ENCODE measurements around the gene UBE3A. TPM values are rescaled to one million over a fixed set of nuclear protein-coding genes. Genes with fewer than 3 reads are reported as not detected.
"Not testable (repeated sequence)": the region's sequence is repeated elsewhere in the genome, so short reads cannot be mapped to it uniquely, and the experiment has no call there.

The UBE3A gene
- total RNA-seq, 1 donor from 2014 or later: 109 TPM

DNA sequence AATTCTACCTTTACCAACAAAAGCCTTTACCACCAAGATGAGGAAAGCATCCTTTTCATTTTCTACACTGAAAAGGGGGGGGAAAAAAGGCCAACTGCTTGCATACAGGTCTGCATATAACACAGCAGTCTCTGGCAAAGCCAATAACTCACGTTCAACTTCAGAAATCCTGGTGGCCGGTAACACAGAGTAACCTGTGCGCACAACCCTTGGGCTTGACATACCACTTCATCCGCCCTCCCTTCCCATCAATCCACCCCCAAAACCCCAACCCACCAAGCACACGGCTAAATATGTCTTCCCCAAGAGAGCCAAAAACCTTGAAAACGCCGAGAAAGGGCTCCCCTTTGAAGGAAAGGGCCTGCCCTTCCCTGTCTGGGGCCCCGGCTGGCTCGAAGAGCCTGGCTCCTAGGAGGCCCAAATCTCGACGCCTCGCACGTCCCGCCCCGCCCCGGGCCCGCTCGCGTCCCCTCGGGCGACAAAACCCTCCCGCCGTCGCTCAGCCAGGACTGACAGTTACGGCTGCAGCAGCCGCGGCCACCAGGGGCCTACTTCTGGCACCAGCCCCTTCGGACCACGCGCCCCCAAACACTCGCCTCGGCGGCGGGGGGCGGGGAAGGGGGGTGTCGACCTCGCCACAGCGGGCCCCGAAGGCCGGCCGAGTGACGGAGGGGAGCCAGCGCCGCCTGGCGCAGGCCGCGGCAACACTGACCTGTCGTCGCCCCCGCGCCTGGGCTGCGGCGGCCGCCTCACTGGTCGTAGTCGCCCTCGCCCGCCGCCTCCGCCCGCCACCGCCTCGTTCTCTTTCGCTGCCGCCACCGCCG is 835 bp downstream of the UBE3A start:
- DNase-seq: no peak

DNA sequence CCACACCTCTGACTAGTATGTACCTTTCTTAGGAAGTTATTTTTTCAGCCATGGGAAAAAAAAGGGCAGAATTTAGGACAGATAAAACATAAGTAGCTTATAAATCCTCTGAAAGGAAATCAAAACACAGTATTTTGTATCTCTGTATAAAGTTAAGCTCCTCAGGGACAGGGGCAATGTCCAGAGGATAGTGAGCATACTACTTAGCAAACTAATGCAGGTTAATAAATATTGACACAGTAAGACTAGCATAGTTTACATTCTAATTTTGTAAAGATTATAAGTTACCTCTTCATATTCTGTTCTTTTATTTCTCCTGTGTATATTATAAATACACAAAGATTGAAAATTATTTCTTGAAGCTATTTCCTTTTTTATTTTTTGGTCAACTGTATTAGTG is 2.1 kb downstream of the UBE3A start:
- DNase-seq: no peak

DNA sequence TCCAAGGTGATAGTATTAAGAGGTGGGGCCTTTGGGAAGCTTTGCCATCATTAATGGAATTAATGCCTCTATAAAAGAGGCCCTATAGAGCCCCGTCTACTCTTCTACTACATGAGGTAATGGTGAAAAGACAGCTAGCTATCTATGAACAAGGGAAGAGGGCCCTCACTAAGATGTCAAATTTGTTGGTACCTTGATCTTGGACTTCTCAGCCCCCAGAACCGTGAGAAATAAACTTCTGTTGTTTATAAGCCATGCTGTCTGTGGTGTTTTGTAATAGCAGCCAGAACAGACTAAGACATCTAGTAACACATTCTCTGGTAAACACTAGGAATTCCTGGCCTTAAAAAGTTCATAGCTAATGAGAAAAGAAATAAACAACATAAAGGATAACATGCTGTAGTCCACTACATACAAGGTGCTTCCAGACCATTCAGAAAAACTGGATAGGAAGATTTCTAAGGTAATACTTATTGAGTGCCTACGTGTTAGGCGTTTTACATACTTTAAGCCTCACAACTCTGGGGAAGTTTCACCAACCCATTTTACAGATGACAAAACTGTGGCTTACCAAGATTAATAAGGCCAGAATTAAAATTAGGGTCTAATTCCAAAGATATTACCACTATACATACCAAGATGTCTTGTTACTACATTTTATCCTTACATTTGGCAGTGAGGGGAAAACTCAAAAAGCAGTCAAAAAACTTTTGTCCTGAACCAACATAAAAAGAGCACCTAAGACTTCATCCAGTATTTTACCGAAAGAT is 3.2 kb downstream of the UBE3A start:
- no peak for DNase-seq

DNA sequence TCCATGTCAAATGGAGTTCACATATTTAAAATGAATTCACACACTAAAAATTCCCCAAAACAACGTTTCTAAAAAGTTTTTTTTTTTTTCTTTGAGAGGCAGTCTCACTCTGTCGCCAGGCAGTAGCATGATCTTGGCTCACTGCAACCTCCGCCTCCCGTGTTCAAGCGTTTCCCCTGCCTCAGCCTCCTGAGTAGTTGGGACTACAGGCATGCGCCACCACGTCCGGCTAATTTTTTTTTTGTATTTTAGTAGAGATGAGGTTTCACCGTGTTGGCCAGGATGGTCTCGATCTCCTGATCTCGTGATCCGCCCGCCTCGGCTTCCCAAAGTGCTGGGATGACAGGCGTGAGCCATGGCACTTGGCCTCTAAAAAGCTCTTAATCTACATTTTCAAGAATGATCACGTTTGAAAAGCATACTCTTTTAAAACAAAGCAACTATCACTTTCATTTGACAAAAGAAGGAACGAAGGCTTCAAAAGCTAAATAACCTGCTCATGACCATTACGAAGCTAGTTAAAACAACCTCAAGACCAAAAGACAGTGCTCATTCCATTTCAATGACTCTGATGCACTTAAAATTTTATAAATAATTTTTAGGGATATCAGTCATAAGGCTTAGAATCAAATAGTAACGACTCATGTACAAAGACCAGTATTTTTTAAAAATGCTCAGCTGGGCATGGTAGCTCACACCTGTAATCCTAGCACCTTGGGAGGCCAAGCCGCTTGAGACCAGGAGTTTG is 5.5 kb downstream of the UBE3A start:
- no peak for DNase-seq

DNA sequence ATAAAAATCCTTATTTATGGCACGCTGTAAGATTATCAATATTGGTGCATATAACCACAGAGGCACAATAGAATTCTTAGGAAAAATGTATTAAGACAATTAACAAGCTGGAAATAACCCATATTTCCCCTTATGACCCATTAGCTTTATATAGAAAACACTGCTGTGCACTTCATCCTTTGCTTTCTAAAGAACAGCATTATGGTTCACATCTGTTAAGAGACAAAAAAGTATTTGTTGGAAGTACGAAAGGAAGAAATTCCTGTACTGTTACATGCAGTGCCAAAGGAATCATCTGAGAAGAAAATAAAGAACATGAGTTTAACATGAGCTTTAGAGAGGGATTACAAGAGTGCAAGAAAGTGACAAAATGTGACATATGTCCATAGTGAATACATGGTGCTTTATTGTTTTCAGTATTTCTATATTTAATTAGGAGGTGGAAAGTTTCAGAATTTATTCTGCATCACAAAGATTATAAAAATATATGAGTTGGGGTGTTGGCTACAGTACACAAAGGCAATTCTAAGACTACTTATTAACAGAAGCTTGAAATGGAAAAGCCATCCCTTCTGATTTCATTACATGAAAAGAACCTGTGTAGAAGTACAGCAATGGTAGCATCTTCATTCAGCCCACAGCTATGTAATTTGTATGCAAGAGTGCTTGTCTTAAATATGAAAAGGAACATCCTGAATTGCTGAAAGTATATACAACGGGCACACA is 6.8 kb downstream of the UBE3A start:
- DNase-seq: peak; percentile 50

DNA sequence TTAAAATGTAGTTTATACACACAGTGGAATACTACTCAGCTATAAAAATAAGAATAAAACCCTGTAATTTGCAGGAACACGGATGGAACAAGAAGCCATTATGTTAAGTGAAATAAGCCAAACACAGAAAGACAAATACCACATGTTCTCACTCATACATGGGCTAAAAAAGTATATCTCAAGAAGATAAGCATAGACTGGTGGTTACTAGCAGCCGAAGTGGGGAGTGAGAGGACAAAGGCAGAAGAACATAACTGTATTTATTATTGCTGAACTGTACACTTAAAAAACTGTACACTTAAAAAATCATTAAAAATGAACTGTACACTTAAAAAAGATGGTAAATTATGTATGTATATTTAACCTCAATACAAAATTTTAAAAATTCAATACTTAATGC is 11.0 kb downstream of the UBE3A start:
- no peak for DNase-seq

DNA sequence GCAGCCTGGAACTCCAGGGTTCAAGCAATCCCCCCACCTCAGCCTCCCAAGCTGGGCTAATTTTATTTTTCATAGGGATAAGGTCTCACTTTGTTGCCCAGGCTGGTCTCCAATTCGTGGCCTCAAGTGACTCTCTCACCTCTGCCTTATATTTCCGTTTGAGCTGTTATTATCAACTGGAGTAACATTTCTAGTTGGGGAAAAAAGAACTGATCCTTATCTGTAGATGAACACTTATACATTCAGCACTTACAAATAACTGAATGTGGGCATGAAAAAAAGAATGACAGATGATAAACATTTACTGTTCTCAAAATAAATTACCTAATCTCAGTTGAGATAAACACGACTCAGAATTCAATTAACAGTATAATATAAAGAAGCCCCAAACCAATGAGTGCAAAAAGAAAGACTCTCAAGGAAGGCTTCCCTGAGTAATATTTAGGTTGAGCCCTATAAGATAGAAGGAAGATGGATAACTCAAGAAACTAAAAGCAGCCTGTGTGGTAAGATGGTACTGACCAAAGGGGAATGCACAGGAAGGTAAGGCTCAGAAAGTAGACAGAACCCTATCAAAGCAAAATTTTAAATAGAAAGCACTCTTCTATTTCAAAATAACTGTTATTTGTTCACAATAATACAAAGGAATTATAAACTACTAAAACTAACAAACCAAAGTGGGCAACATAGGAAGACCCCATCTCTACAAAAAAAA is 11.8 kb downstream of the UBE3A start:
- DNase-seq: no peak

DNA sequence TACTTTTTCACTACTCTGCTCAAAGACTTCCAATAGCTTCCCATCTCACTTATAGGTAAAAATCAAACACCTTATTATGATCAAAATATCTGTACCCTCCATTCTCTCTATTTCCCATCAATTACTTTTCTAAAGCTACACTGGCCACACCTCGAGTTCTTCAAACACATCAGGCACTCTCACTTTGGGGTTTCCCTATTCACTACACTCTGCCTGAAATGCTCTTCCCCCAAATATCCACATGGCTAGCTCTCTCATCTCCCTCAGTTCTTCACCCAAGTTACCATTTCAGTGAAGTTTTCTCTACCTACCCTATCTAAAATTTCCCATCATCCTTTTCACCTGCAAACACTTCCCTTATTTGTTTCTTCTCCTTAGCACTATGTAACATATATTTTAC is 14.8 kb downstream of the UBE3A start:
- DNase-seq: no peak

DNA sequence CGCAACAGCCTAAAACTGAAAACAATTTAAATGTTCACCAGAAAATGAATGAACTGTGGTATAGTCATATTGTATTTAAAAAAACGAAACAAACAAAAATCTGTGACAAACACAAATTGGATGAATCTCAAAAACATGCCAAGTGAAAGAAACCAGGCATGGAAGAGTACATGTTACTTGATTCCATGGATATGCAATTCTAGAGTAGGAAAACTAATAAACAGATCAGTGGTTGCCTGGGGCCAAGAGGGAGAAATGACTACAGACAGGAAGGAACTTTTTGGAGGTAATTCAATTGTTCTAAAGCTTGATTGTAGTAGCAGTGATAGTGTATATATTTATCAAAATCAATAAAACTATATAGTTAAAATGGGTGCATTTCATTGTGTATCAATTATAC is 16.8 kb downstream of the UBE3A start:
- DNase-seq: no peak

DNA sequence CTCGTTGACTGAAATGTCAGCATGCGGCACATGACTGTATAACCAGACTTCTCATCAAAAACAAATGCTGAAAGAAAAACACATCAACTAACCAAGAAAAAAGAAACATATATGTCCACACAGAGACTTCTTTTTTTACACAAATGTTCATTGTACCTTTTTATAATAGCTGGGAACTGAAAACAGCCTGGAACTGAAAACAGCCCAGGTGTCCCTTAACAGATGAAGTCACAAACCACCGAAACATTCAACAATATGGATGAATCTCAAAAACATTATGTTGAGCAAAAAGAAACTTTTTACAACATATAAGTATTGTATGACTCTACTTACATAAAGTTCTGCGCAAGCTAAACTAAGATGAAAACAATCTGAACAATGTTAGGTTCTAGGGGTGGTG is 20.6 kb downstream of the UBE3A start:
- DNase-seq: no peak

DNA sequence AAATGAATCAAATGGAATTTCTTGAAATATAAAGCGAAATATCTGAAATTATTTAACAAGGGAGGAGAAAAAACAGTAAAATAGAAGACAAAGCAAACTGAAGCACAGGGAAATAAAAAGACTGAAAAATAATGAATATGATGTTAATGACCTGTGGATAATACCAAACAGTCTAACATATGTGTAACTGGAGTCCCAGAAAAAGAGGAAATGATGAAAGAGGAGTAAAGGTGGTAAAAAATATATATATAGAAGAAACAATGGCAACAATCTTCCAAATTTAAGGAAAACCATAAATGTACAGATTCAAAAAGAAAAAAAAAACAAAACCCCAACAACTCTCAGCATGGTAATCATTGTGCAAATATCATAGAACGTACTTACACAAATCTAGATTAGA is 21.2 kb downstream of the UBE3A start:
- no peak for DNase-seq

DNA sequence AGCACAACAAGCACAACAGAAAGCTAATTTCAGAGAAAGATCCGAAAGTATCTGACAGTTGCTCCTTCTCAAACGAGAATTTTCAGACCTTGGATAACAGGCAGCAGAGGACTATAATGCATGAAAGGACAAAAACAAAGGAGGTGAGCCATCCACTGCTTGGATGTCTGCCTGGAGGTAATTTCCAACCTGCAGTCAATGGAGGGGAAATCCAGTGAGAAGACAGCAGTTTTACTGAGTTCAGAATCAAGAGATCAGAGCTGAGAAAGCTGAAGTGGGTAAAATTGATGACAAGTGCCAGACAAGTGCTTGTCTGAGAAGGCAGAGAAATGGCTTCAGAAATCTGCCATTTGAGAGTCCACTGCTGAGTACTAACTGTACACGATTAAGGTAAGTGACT is 22.1 kb downstream of the UBE3A start:
- DNase-seq: no peak

DNA sequence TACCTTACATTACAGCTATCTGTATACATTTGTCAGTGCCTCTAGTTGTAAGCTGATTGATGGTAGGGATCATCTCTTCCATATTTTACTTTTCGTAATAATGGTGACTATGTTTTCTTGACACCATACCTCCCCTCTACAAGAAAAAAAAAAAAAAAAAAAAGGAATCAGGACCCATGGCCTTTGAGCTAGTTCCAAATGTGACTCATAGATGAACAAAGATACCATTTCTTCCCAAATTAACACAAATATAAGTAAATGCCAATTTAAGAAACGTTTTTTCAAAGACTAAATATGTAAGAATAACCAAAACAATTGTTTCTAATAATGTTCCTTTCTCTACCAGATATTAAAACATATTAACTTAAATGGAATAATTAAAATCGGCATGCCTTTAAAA is 23.1 kb downstream of the UBE3A start:
- DNase-seq: no peak

DNA sequence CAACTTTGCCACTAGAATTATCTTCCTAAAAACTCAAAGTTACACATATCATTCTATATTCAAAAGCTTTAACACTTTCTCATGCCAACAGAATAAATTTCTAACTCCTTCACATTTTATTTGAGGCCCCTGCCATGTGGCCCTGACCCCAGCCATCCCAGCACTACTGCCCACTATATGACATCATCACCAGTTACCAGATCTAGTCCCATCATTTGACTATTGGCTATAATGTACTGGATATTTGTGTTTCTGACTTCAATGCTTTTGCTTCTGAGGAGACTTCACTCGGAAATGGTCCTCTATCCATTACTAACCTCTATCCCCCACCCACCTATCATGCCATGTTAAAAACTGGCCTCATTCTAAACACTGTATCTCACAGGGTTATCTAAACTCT is 23.6 kb downstream of the UBE3A start:
- DNase-seq: no peak

DNA sequence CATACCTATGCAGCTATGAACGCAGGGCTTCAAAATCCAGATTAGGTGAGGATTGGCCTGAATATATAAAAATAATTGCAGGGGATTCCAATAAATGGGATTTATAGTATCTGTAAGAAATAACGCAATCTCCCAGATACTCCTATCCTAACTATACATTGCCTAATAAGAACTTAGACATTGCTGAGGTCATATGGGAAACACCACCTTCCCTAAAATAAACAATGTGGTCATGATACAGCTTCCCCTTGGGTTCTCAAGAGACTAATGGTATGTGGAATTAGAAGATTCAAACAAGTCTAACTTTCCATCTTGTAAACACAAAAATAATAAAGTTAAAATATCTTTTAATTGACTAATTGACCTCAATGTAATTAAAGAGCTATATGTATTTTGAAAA is 28.2 kb downstream of the UBE3A start:
- no peak for DNase-seq

DNA sequence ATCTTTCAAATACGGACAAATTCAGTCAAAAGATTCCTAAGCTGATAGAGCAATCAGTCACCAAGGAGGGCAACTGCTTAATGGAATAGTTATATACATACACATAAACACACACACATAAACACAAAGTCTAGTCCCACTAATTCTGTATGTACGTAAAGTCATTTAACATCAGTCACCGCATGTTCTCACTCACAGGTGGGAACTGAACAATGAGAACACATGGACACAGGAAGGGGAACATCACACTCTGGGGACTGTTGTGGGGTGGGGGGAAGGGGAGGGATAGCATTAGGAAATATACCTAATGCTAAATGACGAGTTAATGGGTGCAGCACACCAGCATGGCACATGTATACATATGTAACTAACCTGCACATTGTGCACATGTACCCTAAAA is 29.1 kb downstream of the UBE3A start:
- DNase-seq: not testable (repeated sequence)

DNA sequence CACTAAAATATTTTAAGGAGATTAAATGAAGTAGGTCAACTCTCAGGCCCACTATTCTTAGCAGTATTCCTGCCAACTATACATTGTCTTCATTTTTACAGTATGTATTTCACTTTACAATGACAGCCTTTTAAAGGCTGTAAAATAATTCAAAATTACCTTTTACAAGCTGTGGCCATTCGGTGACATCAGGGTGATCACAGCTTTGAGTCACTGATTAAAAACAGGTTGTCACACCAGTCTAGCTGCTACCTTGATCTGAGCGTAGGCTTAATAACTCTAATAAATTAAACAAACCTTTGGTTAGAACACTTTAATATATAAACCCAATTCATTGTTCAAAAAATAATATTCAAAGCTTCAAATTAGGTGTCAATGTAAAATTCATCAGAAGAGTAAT is 29.9 kb downstream of the UBE3A start:
- no peak for DNase-seq

DNA sequence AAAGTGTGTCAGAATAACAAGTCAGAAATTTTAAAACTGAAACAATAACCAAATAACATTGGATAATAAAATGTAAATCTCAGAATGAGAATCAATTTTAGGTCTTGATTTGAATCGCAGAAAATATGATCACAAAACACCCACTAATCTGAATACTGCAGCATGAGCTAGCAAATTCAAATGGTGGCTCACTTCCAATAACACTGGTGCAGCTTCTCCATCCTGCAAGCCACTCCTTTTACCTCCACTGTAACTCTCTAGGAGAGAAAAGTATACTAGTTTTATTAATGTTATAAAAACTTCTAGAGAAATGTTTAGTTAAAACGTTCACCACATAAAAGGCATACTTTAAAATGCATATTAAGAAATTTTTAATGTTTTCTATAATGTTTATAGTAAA is 30.4 kb downstream of the UBE3A start:
- DNase-seq: no peak

DNA sequence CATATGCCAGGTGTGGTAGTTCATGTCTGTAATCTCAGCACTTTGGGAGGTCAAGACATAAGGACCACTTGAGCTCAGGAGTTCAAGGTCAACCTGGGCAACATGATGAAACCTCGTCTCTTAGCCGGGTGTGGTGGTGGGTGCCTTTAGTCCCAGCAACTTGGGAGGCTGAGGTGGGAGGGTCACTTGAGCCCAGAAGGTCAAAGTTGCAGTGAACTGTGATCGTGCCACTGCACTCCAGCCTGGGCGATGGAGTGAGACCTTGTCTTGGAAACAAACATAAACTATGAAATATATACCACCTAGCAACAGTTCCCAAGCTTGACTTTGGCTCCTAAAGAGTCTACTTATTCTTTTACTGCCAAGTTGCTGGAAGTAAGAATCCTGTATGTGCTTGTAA is 30.9 kb downstream of the UBE3A start:
- DNase-seq: no peak

DNA sequence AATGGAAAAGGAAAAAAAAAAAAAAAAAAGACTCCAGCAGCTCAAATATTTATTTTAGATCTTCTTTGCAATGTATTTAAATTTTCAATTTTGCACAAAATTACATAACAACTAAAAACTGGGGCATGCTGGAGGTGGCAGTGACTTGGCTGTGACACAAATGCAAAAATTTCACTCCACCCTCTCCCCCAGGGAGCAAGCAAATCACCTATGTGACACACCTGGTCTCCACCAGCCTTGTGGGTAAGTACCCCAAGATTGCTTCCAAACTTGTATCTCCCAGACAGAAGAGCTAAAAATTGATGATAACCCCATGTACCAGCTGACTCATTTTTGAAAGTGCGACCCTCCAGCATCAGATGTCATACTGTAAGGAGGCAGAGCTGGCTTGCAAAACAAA is 32.0 kb downstream of the UBE3A start:
- DNase-seq: no peak

DNA sequence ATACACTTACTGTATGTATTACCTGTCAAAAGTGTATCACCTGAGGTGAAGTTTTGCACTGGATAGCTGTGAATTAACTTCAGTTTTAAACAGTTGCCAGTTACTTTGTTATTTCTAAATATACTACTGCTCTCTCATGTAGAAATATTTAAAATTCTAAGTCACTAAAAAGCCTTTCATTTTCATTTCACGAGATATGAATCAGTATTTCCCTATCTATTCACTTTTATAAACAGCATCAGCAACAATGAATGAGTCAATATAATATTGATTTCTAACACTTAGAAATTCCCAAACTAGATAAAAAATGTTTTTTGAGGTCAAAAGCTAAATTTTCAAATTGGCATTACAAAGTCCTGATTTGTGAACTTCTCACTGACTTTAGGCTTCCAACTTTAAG is 32.6 kb downstream of the UBE3A start:
- no peak for DNase-seq

DNA sequence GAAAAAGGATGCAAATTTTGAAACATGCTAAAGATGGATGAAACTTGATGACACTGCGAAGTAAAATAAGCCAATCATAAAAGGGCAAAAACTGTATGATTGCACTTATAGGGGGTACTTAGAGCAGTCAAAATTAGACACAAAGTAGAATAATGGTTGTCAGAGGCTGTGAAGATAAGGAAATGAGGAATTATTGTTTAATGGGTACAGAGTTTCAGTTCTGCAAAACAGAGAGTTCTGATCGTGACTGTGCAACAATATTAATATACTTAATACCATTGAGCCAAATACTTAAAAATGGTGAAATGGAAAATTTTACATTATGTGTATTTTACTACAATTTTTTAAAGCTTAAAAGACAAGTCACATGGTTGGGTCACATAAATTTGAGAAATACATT is 35.1 kb downstream of the UBE3A start:
- no peak for DNase-seq

All from skin of body (tissue), 2 donors.